WERI-Rb-1 (cell line): Measurements from ENCODE around the gene ARHGAP26.
A peak's percentile ranks its signal among the peaks of the same experiment; 100 is the strongest.

Source experiments
- DNase-seq: peaks from one replicate; pipeline ENCODE4 v3.0.0-alpha.2; 2020
- H3K27ac ChIP-seq: fragments of 250-450 bp; sonication (Bioruptor Pico); 2 replicates; pipeline ENCODE4 v1.5.1; 2020; ENCODE audit warnings: mild to moderate bottlenecking, moderate library complexity
- H3K27me3 ChIP-seq: fragments of 250-450 bp; sonication (Bioruptor Pico); 2 replicates; pipeline ENCODE4 v1.5.1; 2021; ENCODE audit warnings: mild to moderate bottlenecking, low read depth, moderate library complexity; ENCODE audit not compliant: insufficient read depth, severe bottlenecking
- H3K36me3 ChIP-seq: fragments of 250-450 bp; sonication (Bioruptor Pico); 2 replicates; pipeline ENCODE4 v1.5.1; 2020; ENCODE audit warnings: mild to moderate bottlenecking, moderate library complexity
- H3K4me3 ChIP-seq: 2 replicates; pipeline ENCODE4 v1.5.1; 2011; ENCODE audit warnings: low read depth, mild to moderate bottlenecking, control low read depth, low read length
- H3K9me3 ChIP-seq: fragments of 250-450 bp; sonication (Bioruptor Pico); 2 replicates; pipeline ENCODE4 v1.5.1; 2021; ENCODE audit warnings: mild to moderate bottlenecking, moderate library complexity; ENCODE audit not compliant: severe bottlenecking
- TF ChIP-seq, protein P1 (sequence below): IDR thresholded peaks from 2 replicates; pipeline ENCODE4 v1.5.1; 2011; ENCODE audit warnings: low read depth, mild to moderate bottlenecking, control low read depth, inconsistent platforms, low read length

ARHGAP26 gene

DNA sequence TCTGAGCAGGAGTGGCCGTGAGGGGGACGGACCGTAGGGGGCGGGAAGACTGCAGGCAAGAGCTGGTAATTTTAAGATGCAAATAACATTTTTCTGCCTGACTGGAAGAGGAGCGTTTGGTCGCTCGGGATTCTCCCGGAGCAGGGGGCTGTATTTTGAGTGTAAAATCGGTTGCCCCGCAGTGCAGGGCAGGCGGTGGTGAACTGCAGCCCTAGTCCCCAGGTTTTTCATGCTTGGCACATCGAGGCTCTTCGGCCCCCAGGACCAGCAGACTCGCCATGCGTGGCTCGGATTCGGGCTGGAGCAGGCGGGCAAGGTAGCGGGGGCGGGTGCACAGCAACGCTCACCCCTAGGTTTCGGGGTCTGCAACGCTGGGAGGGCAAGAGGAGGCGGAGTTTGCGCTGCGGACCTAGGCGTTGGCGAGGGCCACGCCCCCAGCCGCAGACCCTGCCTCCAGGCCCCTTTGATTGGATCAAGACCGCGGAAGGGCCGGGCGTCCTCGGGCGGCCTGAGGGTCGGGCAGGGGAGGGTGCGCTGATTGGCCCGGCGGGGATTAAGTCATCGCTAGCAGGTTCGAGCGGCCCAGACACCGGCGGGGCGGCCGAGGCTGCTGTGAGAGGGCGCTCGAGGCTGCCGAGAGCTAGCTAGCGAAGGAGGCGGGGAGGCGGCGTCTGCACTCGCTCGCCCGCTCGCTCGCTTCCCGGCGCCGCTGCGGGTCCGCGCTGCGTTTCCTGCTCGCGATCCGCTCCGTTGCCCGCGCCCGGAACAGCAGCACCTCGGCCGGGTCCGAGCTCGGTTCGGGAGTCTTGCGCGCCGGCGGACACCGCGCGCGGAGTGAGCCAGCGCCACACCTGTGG lies at the start of gene ARHGAP26:
TSS of gene ARHGAP26 (plus strand) at position 585 of the 857 bp plus-strand sequence. CDS start 385 bp downstream, outside the sequence.
- Histone ChIP-seq H3K27me3 (peaks cover 4% of the 10 kb centered on the region), H3K9me3 (no peaks in the 10 kb centered on the region), H3K36me3 (no peaks in the 10 kb centered on the region), H3K27ac (peak within 1 kb of the TSS; percentile 65), H3K4me3 (peak within 1 kb of the TSS; percentile 89)
- peak; percentile 97 for DNase-seq
- TF ChIP-seq, protein P1, sequence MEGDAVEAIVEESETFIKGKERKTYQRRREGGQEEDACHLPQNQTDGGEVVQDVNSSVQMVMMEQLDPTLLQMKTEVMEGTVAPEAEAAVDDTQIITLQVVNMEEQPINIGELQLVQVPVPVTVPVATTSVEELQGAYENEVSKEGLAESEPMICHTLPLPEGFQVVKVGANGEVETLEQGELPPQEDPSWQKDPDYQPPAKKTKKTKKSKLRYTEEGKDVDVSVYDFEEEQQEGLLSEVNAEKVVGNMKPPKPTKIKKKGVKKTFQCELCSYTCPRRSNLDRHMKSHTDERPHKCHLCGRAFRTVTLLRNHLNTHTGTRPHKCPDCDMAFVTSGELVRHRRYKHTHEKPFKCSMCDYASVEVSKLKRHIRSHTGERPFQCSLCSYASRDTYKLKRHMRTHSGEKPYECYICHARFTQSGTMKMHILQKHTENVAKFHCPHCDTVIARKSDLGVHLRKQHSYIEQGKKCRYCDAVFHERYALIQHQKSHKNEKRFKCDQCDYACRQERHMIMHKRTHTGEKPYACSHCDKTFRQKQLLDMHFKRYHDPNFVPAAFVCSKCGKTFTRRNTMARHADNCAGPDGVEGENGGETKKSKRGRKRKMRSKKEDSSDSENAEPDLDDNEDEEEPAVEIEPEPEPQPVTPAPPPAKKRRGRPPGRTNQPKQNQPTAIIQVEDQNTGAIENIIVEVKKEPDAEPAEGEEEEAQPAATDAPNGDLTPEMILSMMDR, result peak; percentile 51; the same call in 1 of the 2 replicates

DNA sequence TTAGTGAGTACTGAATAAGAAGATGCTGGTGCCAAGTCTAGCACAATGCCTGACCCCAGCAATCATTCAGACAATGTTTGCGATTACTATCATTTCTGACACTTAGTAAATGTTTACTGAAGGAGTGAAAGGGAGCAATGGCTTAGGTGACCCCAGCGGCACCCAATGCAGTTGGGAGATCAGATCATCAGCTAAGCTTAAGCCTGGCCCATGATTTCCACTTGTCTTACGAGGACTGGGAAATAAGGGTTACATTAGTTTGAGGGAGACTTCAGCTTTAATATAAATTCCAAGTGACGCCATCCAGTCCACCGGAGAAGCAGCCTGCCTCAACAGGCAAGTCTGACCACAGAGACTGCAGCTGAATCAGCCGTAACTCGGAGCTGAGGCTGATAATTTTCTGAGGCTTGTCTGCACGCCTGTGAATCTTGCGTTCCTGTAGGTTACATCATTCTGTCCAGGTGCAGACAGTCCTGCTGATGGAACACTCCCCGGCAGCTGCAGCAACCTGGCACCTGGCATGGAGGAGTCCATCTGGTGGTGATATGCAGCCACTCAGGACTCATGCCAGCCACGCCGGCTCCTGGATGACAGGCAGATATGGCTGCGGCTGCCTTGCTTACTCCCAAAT lies 49.4 kb upstream of the ARHGAP26 start:
- H3K4me3 ChIP-seq, result no peak overlapping the region
- H3K9me3 ChIP-seq, result no peaks in the 10 kb centered on the region
- no peak overlapping the region for H3K27ac ChIP-seq
- H3K36me3 ChIP-seq, result no peaks in the 10 kb centered on the region
- DNase-seq, result no peak
- TF ChIP-seq, protein P1, result no peak
- no peaks in the 10 kb centered on the region for H3K27me3 ChIP-seq

GRCh38 chr5:142722146-142722545 lies 48.0 kb upstream of the ARHGAP26 start:
- Histone ChIP-seq H3K27ac (no peak overlapping the region), H3K27me3 (no peaks in the 10 kb centered on the region)
- DNase-seq, result no peak

DNA sequence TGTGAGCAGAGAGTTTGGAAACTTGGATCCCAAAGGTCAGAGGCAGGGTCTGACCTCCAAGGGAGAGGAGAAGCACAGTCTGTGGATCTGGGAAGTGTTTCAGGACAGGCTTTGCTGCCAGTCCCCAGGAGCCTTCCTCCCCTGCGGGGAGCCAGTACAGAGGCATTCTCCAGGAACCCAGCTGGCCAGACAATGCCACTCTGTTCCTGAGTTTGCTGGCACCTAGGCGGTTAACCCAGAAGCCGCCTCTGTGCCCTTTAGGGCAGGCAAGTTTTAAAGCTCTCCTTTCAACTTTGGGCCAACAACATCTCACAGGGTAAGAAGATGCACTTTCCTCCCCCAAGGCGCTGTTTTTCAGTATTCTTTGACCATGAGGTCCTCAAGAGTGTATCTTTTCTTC lies 47.3 kb upstream of the ARHGAP26 start:
- Histone ChIP-seq H3K27ac (no peak overlapping the region), H3K36me3 (no peaks in the 10 kb centered on the region), H3K27me3 (no peaks in the 10 kb centered on the region), H3K9me3 (no peaks in the 10 kb centered on the region), H3K4me3 (no peak overlapping the region)
- TF ChIP-seq, protein P1, result no peak
- no peak for DNase-seq

More at GRCh38 chr5:142722146-142722545, 48.0 kb upstream of the ARHGAP26 start:
- TF ChIP-seq, protein P1, result no peak
- H3K4me3 ChIP-seq, result no peak overlapping the region
- no peaks in the 10 kb centered on the region for H3K36me3 ChIP-seq
- H3K9me3 ChIP-seq, result no peaks in the 10 kb centered on the region

DNA sequence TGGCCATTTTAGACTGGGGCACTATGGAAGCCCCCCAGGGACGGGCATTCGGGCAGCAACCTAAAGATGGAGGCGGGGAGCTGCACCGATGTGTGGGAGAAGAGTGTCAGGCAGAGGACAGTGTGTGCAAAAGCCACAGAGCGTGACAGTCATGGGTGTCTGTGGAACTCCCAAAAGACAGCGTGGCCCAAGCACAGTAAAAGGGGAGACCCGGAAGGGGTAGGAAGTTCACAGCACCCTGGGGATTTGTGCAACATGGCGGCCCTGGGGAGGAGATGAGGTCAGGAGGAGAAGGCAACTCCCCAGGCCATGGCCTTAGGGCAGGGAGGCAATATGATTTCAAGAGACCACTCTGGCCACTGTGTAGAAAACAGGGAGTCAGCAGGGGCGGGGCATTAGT lies 45.4 kb upstream of the ARHGAP26 start:
- TF ChIP-seq, protein P1, result no peak
- H3K27me3 ChIP-seq, result no peaks in the 10 kb centered on the region

More for the DNA sequence above, 45.4 kb upstream of the ARHGAP26 start:
- no peaks in the 10 kb centered on the region for H3K9me3 ChIP-seq
- no peak overlapping the region for H3K4me3 ChIP-seq
- no peaks in the 10 kb centered on the region for H3K36me3 ChIP-seq
- no peak for DNase-seq
- H3K27ac ChIP-seq, result no peak overlapping the region
